Upper lobe of right lung (tissue), 1 donor: ENCODE measurements around the gene GNPDA2. TPM values are rescaled to one million over a fixed set of nuclear protein-coding genes. Genes with fewer than 3 reads are reported as not detected.

ENCODE experiments used
- ATAC-seq: fragments of 200-7000 bp; cut with Tn5 transposase; one replicate; pipeline ENCODE4 v1.9.1; 2020; ENCODE audit warnings: mild to moderate bottlenecking, moderate library complexity
- DNase-seq: peaks from one replicate; pipeline ENCODE4 v3.0.0-alpha.2; 2020
- H3K27ac ChIP-seq: fragments of 200-600 bp; one replicate; pipeline ENCODE4 v1.8.0; 2022
- H3K27me3 ChIP-seq: fragments of 200-600 bp; one replicate; pipeline ENCODE4 v1.8.0; 2022; ENCODE audit warnings: mild to moderate bottlenecking
- H3K36me3 ChIP-seq: fragments of 200-600 bp; one replicate; pipeline ENCODE4 v1.8.0; 2022
- H3K4me1 ChIP-seq: fragments of 200-600 bp; one replicate; pipeline ENCODE4 v1.8.0; 2022
- H3K4me3 ChIP-seq: fragments of 200-600 bp; one replicate; pipeline ENCODE4 v1.8.0; 2022; ENCODE audit warnings: mild to moderate bottlenecking
- H3K9me3 ChIP-seq: fragments of 200-600 bp; one replicate; pipeline ENCODE4 v1.8.0; 2022
- intact Hi-C: fragments of 100-400 bp; cut with DNase I; formaldehyde crosslinking; loops from one replicate; pipeline ENCODE4 v1.11.0; 2022
- total RNA-seq: library from RNA; stranded (reverse); fragmentation: NEBNext Ultra II Directional; extraction: Animal tissue kit (Norgen Biotek cat#: 25700); gene quantifications from one replicate; pipeline ENCODE4 v1.2.1, GENCODE V29; 2021
- TF ChIP-seq, protein P1 (sequence below): fragments of 200-600 bp; IDR thresholded peaks from one replicate; pipeline ENCODE4 v1.8.0; 2022; ENCODE audit warnings: antibody characterized with exemption
- donor health status: DM: no; HTN: yes; CAD: no; lungs with severe emphysema.

GNPDA2 gene
- total RNA-seq, 1 donor from 2014 or later = 11.3 TPM

DNA sequence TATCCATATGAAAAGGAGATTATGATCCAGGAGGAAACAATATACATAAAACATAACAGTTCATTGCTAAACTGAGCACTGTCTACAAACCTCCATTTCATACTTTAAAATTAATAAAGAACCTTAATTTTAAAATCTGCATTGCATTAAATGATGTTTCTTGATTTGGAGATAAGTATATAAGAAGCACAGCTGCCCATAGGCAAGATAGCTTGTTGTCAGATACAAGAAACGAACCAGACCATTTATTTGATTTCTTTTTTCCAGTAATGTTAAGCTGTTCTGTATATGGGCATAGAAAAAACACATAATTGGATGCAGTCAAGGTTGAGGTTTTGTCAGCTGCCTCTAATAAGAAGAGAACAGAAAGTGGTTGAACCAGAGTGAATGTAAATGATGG lies 41.7 kb downstream of the GNPDA2 start:
- Histone ChIP-seq H3K9me3 (no peaks in the 10 kb centered on the region), H3K4me1 (peaks cover 10% of the 10 kb centered on the region), H3K27me3 (no peaks in the 10 kb centered on the region), H3K4me3 (no peak overlapping the region), H3K27ac (no peak overlapping the region), H3K36me3 (peaks cover 72% of the 10 kb centered on the region)
- intact Hi-C loops = no loop called here
- ATAC-seq (no peak), DNase-seq (no peak)
- TF ChIP-seq, protein P1, sequence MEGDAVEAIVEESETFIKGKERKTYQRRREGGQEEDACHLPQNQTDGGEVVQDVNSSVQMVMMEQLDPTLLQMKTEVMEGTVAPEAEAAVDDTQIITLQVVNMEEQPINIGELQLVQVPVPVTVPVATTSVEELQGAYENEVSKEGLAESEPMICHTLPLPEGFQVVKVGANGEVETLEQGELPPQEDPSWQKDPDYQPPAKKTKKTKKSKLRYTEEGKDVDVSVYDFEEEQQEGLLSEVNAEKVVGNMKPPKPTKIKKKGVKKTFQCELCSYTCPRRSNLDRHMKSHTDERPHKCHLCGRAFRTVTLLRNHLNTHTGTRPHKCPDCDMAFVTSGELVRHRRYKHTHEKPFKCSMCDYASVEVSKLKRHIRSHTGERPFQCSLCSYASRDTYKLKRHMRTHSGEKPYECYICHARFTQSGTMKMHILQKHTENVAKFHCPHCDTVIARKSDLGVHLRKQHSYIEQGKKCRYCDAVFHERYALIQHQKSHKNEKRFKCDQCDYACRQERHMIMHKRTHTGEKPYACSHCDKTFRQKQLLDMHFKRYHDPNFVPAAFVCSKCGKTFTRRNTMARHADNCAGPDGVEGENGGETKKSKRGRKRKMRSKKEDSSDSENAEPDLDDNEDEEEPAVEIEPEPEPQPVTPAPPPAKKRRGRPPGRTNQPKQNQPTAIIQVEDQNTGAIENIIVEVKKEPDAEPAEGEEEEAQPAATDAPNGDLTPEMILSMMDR = no peak

DNA sequence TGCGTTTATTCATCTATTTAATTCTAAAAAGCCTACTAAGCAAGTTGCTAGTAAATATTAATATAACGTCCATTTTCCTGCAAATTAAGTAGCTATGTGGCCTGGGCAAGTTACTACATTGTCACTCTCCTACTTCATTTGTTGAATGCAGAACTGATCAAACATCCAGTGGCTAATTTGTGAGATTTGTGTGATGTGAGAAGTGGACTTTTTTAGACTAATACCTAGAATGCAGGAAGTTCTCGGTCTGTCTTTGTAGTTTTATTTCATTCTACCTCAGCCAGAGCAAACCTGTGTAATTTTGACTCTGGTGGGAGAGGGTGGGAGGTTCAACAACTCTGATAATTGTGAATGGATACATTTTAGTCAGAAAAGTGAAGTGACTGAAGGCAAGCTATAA lies 47.3 kb downstream of the GNPDA2 start:
- Histone ChIP-seq H3K27me3 (no peaks in the 10 kb centered on the region), H3K36me3 (peaks cover 19% of the 10 kb centered on the region), H3K9me3 (no peaks in the 10 kb centered on the region), H3K4me1 (peaks cover 17% of the 10 kb centered on the region), H3K27ac (peak overlapping the region; percentile 91), H3K4me3 (peak overlapping the region; percentile 82)
- DNase-seq (no peak), ATAC-seq (no peak)
- TF ChIP-seq, protein P1 = no peak
- intact Hi-C loops = no loop called here

DNA sequence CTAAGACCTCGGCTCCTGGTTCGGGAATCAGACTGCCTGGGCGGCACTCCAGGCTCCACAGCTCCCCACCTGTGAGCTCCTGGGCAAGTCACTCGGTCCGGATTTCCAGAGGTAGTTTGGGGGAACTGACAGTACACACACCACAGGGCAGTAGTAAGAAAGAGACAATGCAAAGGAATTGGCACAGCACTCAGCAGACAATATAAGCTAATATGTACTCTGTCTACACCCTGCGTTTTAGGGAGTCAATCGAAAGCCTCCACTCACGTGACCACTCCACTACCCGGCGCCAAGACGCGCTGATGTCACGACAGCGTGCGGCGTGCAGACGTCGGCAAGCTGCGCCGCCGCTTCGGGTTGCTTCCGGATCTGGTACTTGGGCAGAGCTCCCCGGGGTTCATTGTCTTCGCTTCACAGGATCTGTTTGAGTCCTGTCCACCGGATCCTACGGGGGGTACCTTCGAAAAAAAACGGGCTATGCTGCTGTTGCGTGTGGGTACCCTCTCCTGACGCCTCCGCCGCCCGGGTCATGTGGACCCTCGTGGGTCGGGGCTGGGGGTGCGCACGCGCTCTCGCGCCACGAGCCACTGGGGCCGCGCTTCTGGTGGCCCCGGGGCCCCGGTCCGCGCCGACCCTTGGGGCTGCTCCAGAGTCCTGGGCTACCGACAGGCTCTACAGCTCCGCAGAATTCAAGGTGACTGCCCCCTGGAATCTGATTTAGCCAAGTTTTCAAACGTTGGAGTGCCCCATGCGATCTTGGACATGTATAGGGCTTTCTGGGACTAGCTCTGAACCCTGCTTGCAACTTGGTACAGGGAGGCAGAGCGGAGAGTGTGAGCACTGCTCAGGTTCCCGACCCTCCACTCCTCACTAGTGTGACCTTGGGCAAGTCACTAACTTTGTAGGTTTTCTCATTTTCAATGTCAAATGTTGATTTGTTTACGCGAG lies 48.0 kb downstream of the GNPDA2 start, which contains the start of gene GUF1:
GUF1 (plus strand) TSS at position 327 of the 948 bp plus-strand sequence; CDS start at position 530, 203 bp downstream.
- Histone ChIP-seq H3K27ac (peak within 1 kb of the TSS; percentile 91), H3K36me3 (peaks cover 13% of the 10 kb centered on the region), H3K4me3 (peak within 1 kb of the TSS; percentile 82), H3K27me3 (no peaks in the 10 kb centered on the region), H3K9me3 (no peaks in the 10 kb centered on the region), H3K4me1 (peaks cover 17% of the 10 kb centered on the region)
- peak; percentile 96 for DNase-seq
- peak; percentile 98 for ATAC-seq
- TF ChIP-seq, protein P1 = no peak
- intact Hi-C loops = no loop called here

DNA sequence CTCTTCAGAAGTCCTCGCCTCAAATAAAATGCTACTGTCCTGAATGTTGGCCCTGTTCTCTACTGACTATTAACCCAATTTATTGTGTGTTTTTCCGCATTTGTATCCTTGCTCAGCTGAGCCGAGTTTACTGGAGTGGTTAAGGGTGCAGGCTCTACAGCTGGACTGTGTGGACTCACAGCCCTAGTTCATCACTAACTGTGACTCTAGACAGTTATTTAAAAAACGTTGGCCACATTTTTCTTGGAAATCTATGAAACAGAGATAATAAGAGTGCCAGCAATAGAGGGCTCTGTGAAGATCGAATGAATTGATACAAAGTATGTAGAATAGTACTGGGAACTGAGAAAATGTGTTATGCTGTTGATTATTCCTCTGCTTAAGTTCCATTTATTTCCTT lies 51.0 kb downstream of the GNPDA2 start:
- intact Hi-C loops = no loop called here
- Histone ChIP-seq H3K27ac (no peak overlapping the region), H3K4me3 (no peak overlapping the region), H3K9me3 (no peaks in the 10 kb centered on the region), H3K4me1 (peaks cover 15% of the 10 kb centered on the region), H3K27me3 (no peaks in the 10 kb centered on the region), H3K36me3 (no peaks in the 10 kb centered on the region)
- no peak for DNase-seq
- ATAC-seq = no peak
- TF ChIP-seq, protein P1 = no peak

DNA sequence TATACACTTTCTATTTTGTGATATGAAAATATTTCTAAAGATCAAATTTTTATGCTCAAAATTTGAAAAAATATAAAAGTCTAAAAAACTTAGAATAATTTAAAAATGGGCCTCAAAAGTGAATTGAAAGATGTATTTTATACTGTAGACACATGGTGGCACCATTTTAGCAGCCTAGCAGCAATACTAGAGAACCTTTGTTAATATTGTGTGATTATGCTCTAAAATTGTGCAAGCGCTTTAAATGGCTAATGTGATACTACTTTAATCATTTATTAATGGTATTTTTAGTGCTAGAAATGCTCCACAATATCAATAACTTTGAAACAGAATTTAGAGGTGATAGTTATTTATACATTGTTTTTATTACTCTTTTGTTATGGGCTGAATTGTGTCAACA lies 51.9 kb downstream of the GNPDA2 start:
- ATAC-seq = no peak
- no peaks in the 10 kb centered on the region for H3K27me3 ChIP-seq
- H3K4me3 ChIP-seq = no peak overlapping the region
- H3K9me3 ChIP-seq = no peaks in the 10 kb centered on the region
- H3K36me3 ChIP-seq = no peaks in the 10 kb centered on the region
- no peak for DNase-seq
- H3K4me1 ChIP-seq = peaks cover 6% of the 10 kb centered on the region
- intact Hi-C loops = no loop called here
- TF ChIP-seq, protein P1 = no peak
- H3K27ac ChIP-seq = no peak overlapping the region
